NCI-H1436 treated with DMSO at 0.1 percent for 48 hours (cell line): Measurements from ENCODE around the gene MAPK8.
A peak's percentile ranks its signal among the peaks of the same experiment; 100 is the strongest.

Experiments
- DNase-seq: peaks from one replicate; lab custom pipeline; 2025; lab: John Stamatoyannopoulos, UW

The MAPK8 gene

DNA sequence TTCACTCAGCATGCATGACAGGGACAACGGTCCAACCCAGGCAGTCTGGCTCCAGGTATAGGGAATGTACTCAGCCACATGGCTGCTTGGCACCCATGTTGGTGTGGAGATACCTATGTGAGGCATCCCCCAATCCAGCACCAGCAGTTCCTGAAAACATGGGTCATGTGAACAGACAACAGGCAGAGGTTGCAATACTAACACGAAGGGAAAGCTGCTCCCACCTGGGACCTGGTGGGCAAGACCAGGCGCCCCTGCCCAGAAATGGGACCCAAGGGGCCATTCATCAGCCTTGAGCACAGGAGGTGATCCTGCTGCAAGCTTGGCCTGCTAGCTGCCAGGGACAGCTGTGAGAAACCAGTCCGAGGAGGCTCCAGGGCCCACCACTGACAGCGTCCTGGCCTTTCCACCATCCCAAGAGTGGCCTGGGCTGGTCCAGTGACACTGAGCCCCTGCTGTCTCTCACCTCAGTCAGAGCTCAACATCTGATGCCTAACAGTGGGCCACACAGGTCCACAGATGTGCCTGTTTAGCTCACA, 156.1 kb downstream of the MAPK8 start:
- no peak for DNase-seq

DNA sequence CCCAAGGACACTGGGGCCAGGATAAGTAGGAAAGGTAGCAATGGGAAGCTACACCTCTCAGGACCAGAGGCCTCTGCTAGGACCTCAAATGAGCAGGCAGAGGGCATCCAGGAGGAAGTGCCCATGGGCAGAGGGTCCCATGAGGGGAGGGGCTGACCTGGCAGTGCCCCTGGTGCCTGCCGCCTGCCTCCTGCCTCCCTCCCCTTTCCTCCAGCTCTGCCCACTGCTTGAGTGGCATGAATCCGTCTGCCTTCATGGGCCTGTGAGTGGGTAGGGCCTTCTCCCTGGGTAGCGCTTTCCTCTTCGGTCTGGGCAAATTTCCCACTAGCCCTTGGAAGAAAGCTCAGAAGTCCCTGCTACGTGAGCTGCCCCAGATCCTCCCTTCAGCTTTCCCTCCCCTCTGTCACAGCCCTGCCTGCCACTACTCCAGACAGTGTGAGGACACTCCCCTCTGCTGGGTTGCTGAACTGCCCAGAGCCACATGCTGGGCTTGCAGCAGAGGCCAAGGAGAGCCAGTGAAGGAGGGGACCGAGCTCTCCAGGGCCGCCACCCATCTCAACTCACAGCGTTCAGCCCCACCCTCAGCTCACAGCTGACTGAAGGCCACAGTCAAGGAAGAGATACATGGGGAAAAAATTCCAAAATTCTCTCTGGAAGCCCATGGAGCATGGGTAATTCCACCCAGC, 157.0 kb downstream of the MAPK8 start:
- no peak for DNase-seq

DNA sequence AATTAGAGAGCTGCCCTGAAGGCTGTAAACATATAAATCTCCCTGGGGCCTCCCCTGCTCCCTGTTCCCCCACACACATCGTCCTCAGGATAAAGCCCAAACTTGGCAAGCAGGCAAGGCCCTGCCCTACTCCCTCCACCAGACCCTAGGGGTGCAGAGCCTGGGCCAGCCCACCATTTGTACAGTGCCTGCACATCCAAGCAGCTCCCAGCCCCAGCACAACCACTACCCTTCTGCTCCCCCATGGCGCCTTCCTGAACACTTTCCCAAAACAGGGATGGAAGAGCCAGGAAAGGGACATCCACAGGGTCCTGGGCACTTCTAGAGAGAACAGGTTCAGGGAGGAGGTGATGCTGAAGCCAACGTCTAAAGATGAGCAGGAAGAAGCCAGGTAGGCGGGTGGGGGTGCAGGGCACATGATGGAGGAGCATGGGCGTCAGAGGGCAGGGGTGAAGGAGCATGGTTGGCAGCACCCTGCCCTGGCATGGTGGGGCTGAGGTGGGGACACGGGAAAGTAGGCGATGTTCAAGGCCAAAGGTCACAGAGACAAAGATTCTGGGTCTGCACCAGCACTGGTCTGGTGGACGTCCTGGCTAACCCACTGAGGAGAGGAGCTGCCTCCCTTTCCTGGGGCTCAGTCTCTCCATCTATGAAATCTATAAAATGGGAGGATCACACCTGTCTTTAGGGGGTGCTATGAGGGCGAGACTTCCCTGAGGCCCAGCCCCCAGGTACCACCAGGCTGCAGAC, 157.8 kb downstream of the MAPK8 start:
- DNase-seq: no peak

DNA sequence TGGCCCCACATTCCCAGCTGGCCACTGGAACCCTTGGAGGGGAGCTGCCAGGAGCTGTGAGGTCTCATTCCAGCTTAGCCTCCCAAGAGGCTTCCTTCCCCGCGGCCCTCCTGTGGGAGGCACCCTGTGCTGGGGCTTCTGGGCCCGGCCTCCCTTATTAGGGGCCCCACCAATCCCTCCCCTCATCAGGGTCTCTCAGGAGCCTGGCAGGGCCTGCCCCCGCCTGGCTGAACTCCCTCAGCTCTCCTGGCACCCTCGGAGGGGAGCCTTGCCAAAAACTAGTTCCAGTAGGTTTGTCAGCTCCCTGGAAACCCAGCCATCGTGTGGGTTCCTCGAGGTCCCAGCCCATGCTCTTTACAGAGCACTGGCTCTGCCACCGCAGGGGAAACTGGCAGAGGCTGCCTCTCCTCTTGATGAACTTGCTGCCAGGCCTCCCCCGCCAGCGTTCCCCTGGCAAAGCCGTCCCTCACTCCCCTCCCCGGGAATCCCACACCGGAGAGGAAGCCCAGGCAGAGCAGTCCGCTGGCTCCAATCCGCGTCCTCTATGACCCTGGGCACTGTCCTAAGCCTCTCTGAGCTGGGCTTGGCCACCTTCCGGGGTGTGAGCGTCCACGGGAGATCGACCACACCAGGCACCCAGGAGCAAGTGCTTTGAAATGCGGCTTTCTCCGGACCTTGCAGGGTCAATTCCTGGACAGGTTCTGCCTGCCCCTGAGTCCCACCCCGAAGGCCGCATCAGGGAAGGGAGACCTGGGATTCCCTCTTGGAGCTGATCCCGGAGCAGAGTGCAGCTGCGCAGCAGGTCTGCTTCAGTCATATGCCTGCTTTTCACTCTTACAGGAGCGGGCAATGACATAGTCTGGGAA, 158.6 kb downstream of the MAPK8 start:
- no peak for DNase-seq

DNA sequence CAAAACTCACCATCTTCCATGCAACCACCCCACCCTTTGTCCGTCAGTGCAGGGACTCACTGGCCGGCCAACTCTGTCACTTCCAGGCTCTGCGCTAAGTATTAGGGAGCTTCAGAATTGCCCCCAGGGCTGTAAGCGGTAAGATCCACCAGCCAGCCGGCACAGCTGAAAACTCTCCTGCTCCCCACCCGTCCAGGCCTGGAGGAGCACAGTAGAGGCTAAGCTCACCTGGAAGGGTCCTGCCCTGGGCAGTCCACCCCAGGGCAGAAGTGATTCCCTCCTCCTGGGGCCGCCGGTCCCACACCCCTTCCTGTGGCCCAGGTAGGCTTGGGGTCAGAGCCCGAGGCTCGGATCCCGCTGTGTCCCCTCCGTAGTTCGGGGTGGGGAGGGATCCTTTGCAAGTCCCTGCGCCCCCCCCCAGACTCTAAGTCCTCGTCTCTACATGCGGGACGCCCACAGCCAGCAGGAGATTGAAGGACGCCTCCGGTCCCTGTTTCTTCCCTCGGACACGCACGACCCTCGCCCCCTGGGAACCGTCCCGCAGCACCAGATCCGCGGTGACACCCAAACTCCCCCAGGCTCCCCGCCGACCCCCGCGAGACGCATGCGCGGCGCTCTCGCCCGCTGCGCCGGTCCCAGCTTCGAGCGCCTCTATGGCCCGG, 159.5 kb downstream of the MAPK8 start:
- DNase-seq: no peak

DNA sequence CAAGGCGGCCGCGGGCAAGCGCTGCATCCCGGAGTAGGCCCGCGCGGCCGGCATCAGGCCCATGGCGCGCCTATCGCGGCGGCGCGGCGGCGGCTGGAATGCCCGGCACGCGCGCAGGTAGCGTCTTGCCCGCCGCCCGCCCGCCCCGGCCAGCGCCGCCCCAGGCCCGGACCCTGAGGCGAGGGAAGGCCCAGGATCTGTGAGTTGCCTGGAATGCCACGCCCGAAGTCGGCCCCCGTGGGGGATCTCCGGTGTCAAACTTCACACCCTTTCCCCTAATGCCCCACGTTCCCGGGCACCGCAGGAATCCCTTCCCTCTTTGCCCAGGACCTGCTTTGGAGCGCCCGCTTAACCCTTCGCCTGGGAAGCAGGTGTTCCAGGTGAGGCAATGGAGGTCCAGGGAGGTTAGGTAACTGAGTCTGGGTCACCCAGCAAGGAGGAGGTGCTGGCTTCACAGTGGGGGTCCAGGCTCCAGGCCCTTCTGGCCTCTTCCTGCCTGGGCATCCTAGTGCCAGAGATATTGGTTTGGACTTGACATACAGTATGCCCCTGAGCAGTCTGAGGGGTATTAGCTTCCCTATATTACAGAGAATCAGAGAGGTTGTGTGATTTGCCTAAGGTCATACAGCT, 160.2 kb downstream of the MAPK8 start:
- DNase-seq: no peak

DNA sequence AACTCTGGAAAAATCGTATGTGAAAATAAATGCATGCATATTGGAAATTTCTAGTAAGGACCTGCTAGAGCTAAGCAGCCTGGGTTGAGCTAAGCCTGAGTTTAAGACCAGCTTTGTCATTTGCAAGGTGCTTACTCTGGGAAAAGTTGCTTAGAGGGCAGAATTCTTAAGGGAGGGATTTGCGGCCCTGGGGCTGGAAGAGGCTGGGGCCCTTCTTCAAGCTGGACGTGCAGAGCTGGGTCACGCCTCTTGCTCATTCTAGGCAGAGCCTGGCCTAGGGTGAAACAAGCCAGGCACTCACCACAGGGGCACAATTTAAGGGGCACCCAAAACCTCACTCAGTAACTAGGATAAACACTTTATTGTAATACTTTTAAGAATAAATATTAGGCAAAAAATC, 161.2 kb downstream of the MAPK8 start:
- DNase-seq: no peak

DNA sequence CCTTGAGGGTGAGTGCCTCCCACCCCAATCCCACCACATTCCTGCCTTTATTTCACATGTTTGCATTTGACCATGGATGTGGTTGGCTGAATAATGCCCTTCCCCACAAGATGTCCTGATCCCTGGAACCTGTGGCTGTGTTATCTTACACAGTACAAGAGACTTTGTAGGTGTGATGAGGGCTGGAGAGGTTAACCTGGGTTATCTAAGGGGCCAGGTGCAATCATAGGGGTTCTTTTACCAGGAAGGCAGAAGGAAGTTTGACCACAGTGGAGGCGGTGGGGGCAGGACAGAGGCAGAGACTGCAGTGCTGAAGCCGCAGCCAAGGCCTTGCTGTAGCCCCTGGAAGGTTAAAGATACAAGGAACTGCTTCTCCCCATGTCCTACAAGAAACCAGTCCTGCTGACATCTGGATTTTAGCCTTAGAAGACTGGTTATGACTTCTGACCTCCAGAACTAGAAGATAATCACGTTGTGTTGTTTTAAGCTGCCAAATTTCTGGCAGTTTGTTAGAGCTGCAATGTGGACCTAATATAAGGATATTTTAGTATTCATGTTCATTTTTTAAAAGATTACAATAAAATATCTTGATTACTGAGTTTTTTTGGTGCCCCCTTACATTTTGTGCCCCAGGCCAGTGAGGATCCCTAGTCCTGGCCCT, 161.8 kb downstream of the MAPK8 start:
- DNase-seq: no peak

DNA sequence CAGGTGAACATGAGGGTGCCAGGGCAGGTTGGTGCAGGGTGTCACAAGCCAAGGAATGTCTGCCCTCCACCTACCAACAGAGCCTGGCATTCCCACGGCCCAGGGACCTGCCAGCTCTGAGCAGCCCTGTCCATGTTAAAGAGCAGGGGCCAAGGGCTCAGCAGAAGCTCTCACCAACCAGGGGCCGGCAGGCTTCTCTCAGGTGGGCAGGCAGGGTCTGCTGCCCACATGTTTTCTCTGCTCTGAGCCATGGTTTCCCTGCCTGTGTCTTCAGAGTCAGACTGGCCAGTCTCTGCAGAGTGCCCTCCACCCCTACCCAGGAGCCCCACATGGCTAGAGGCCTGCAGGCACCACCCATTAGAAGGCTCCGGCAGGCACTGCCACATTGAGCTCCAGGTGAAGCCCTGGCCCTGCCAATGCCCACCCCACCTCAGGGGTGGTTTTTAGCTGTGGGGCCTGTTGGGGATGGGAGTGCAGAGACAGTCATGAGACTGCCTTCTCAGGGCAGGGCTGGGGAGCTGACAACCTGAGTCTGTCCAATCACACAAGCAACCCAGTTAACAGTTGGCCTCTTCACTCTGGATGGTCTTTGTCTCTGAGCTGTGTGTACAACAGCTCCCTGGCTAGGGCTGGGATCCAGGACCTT, 162.5 kb downstream of the MAPK8 start:
- no peak for DNase-seq

DNA sequence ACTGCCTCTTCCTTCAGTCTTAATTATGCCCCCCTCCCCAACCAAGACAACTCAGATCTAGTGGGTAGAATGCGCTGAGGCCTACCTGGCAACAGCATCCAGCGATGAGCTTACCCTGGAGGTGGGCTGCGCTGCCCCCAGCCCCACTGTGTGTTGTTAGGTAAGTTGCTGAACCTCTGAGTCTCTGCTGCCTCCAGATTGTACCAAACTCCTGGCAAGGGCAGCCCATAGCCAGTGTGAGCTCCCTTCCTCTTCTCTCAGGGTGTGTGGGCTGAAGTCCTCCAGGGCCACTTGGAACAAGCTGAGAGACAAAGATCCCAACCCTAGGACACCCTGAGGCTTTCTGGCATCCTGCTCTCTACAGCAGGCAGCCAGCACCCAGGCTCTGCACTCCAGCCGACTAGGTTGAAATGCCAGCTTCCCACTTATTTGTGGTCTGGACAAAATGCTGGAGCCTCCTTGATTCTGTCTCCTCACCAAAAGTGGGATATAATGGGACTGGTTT, 163.1 kb downstream of the MAPK8 start:
- DNase-seq: no peak

DNA sequence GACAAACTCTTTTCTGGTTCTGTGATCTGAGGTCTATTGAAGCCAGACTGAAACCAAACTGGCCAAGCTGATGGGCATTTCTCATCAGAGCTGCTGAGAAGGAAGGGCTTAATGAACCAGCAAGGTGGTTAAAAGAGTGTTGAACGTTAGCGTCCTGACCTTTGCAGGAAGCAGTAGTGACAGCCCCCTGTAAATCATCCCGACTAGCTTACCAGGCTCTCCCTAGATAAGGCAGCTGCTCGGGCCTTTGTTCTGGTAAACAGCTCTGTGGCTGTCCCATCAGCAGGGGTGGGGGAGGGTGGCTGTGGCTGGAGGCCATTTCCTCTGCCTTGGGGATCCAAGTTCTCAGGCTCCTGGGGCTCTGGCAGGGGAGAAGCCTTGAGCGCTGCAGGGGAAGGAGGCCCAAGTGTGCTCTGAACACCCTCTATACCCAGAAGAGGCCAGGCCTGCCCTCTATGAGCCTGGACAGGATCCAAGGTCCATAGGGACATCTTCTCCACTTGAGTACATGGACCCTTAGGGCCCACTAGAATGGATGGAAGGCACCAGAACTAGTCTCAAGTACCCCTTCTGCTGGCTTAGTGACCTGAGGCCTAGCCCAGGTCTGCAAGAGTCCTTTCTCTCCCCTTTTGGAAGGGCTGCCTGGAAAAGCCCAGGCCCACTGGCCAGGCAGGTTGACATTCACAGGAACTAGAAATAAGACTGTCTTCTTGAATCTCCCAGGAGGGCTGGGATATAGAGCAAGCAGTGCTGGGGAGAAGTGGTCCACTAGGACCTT, 163.8 kb downstream of the MAPK8 start:
- no peak for DNase-seq

DNA sequence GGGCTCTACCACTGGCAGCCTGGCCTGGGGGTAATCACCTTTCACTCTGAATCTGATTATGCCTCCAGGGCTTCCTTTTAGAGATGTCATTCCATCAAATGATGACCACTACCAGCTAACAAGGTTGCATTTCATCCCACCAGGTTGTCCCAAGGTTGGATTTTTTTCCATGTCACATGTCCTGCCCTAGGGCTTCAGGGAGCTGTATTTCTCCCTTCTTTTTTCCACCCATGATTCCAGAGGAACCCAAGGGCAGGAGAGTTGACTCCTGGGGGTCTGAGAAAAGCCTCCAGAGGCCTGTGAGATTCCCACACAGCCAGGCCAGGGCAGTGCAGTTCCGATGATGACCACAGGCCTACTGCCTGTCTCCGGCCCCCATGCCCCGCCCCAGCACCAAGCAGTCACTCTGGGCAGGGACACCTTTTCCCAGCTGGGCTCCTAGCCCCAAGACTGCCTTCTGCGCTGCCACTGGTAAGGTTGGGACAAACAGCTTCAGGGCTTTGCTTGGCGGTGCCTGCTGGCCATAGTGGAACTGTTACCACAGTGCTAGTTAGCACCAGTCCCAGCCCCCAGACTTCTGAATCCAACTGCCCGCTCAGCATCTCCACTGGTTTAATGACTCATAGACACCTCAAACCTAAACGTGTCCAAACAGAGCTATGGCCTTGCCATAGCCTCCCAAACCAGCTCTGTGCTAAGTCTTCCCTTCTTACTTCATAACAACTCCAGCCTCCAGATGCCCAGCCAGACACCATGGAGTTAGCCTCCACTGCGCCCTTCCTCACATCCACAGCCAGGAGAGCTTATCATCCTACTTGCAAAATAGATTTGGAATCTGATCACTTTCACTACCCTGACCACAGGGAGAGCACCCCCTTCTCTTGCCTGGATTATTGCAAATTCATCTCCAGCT, 164.7 kb downstream of the MAPK8 start:
- DNase-seq: no peak

DNA sequence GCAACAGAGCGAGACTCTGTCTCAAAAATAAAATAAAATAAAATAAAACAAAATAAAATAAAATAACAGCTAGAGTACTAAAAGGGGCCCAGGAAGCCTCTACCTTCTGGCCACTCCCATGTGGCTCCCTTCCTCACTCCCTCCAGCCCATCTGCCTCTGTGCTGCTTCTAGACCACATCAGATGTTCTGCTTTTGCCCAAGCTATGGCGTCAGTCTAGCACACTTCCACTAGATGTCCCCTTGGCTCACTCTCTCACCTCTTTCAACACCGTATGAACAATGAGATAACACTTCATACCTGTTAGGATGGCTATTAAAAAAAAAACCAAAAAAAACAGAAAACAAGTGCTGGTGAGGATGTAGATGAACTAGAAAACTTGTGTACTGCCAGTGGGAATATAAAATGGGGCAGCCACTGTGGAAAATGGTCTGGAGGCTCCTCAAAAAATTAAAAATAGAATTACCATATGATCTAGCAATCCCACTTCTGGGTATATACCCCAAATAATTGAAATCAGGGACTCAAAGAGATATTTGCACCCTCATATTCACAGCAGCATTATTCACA, 166.1 kb downstream of the MAPK8 start:
- no peak for DNase-seq

DNA sequence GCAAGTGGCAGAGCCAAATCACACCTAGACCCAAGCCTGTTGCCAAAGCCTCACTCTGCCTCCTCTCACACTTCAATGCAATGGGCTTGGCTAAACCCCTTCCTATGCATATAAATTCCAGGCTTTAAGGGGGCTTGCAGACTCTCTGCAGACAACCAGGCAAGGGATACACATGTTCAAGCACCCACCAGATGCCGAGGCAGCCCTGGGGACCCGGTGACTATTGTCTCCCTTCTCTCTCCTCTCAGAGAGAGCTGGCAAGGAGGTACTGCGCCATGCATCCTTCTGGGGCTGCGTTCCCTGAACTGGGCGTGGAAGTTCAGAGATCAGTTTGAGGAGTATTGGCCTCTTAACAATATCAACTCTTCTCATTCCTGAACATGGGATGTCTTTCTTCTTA, 167.2 kb downstream of the MAPK8 start:
- no peak for DNase-seq

DNA sequence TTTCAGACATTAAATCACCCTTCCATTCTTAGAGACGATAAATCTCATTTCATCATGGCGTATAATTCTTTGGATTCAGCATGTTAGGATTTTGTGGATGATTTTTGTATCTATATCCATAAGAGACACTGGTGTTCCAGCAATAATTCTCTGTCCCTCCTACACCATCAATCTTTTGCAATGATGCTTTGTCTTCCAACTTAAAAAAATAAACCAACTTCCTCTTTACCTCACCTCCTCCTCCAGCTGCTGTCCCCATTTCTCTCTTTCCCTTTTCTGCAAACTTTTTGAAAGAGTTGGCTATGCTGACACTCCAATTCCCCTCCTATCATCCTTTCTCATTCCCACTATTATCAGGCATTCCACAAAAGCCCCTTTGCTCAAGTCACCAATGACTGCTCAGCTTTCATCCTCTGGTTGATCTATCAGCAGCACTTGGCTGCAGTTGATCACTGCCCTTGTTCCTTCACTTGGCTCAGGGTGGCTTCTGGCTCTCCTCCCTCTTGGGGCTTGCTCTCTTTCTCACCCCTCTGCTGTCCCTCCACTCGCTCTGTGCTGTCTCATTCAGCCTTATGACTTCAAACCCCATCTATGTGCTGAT, 168.4 kb downstream of the MAPK8 start:
- DNase-seq: no peak

DNA sequence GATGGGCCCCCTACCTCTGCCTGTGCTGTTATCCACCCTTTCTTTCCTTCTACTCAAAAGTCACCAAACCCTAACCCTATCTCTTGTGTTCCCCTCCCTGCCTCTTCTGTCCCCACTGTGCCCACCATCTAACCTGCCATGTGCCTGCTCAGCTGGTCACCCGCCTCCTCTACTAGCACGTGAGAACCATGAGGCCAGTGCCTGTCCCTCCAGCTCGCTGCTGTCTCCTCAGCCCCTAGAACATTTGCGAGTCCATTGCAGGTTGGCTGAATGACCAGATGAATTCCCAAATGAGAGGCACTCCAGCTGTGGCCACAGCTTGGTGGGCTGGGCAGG, 169.4 kb downstream of the MAPK8 start:
- no peak for DNase-seq

DNA sequence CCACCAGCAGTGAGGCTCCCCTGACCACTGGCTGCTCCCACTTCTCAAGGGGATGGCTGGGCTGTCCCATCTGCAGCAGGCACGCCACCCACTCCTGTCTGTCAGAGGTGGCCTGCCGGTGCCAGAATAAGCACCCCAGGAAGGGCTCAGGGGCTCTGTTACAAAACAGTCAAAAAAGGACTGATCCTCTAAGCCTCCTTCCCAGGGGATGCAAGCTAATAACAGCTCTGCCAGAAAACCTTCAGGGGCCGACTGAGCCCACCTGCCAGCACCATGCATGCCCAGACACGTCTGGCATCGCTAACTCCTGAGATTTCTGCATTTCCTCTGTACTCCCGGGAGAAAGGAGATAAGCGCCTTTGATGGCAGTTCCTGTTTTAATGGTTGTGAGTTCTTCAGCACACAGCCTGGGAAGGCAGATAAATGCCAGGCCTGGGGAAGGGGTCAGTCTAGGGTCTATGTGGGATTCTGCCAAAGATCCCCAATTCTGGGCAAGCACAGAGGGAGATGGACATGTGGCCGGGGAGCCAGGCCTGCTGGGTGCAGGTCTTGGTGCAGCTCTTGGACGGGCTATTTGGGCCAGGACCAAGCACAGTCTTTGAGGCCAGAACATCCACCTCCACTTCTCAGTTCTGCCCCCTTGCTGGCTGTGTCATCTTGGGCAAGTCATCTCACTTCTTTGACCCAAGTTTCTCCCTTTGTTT, 170.0 kb downstream of the MAPK8 start:
- peak; percentile 31 for DNase-seq
